GM10248 (cell line): ENCODE data around the gene FOXK2.

Experiments
- CTCF ChIA-PET: fragments of 300-600 bp; sonication (Branson Sonifier 250); formaldehyde crosslinking; extraction: SDS; loops from one replicate; lab custom pipeline; 2021; ENCODE audit warnings: antibody characterized with exemption; lab: Yijun Ruan, JAX
- POLR2A ChIA-PET: fragments of 350-650 bp; sonication (Branson Sonifier 250); formaldehyde crosslinking; extraction: SDS; loops from one replicate; lab custom pipeline; 2020; ENCODE audit warnings: antibody characterized with exemption; lab: Yijun Ruan, JAX
- DNase-seq: peaks from one replicate; pipeline ENCODE4 v3.0.0; 2012; ENCODE audit errors: extremely low spot score
- CTCF ChIP-seq: IDR thresholded peaks from 2 replicates; pipeline ENCODE4 v1.5.1; 2012; ENCODE audit warnings: mild to moderate bottlenecking, low read depth; ENCODE audit errors: extremely low read depth, missing control alignments, control extremely low read depth

Gene FOXK2

DNA sequence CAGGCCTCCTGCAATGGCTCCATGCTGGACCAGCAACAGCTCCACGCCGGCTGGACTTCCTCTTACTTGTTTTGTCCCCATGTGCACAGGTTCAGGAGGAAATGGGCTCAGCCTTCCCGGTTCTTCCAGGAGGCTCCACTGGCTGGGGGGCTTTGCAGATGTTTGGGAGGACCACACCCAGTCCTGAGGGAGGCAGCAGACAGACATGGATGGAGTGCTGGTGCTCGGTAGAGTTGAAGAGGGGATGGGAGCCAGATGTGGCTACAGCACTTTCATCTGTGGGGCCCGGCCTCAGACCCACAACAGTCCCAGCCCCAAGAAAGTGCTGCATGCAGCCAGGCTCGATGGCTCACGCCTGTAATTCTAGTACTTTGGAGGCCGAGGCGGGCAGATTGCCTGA is 39.2 kb upstream of the FOXK2 start:
- no peak for TF ChIP-seq CTCF
- ChIA-PET CTCF (interaction anchor here (0.9 to 1.8 kb wide), 3 partner anchors 12 to 75 kb away, joined by 3 to 4 read pairs (median 4); no protein-coding TSS in a partner anchor), POLR2A (interaction anchor here (0.9 kb wide), 1 partner anchor 26 kb away, joined by 4 read pairs; no protein-coding TSS in a partner anchor)

DNA sequence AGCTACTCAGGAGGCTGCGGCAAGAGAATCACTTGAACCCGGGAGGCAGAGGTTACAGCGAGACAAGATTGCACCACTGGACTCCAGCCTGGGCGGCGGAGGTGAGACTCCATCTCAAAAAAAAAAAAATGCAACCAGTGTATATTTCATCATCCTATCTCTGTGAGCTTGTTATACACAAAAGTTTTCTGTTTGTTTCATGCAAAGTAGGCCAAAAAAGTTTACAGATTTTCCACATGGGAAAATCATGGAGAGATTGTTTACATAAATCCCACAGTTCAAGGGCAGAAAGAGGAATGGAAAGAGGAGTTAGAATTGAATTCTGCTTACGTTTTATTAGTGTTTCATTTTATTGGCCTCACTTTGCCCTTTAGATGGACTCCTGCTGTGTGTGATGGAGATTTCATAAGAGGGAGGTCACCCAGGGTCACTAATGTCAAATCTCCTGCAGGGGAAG is 36.3 kb upstream of the FOXK2 start:
- POLR2A ChIA-PET = no interaction called here
- no peak for DNase-seq
- CTCF ChIA-PET = interaction anchor here (1.7 to 2.4 kb wide), 2 partner anchors 11 to 12 kb away, joined by 3 to 6 read pairs; no protein-coding TSS in a partner anchor
- TF ChIP-seq CTCF = no peak

More for the DNA sequence above, 39.2 kb upstream of the FOXK2 start:
- no peak for DNase-seq

DNA sequence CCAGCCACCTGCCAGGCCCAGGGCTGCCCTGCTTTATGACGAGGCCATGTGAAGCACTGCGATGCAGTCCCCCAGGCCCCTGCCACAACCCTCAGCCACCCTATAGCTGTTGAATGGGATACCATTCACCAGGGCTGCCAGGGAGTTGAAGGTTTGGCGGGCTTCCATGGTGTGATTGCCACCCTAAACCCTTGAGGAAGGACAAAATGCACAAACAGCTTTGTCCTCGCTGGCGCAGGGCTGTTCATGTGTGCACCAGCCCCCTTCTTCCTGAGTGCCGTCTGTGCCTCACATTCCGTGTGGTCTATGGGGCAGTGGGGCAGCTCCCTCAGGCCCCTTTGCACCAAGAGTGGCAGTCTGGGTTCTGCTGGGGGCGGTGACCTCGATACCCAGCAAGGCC is 35.7 kb upstream of the FOXK2 start:
- TF ChIP-seq CTCF = no peak
- POLR2A ChIA-PET = no interaction called here
- CTCF ChIA-PET = interaction anchor here (1.7 to 2.4 kb wide), 2 partner anchors 10 to 12 kb away, joined by 3 to 6 read pairs; no protein-coding TSS in a partner anchor
- no peak for DNase-seq

- POLR2A ChIA-PET = no interaction called here
- DNase-seq = no peak
- CTCF ChIA-PET = no interaction called here
- TF ChIP-seq CTCF = no peak
These were observed 33.1 kb upstream of the FOXK2 start for GRCh38 chr17:82486231-82487094.

- POLR2A ChIA-PET = no interaction called here
- CTCF ChIA-PET = no interaction called here
- no peak for DNase-seq
- no peak for TF ChIP-seq CTCF
These were observed 31.6 kb upstream of the FOXK2 start for GRCh38 chr17:82487910-82488309.

DNA sequence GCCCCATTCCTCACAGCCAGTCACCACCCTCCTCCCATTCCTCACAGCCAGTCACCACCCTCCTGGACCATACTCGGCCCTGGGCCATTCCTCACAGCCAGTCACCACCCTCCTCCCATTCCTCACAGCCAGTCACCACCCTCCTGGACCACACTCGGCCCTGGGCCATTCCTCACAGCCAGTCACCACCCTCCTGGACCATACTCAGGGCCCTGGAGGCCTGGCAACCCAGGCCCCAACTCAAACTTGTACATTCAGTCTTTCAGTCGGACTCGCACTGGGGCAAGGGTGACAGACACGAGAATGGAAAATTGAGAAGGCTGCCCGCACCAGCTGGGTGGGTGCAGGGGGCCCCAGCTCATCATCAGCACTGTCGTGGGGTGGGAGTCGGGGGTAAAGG is 30.4 kb upstream of the FOXK2 start:
- CTCF ChIA-PET = interaction anchor here (1.2 kb wide), 1 partner anchor 29 kb away, joined by 3 read pairs; no protein-coding TSS in a partner anchor
- DNase-seq = no peak
- POLR2A ChIA-PET = no interaction called here
- no peak for TF ChIP-seq CTCF
